Central memory CD4-positive, alpha-beta T cell (primary cell): ENCODE data around the gene RNF220.

Source experiments
- DNase-seq: peaks from one replicate; pipeline ENCODE4 v3.0.0; 2022

Gene RNF220

DNA sequence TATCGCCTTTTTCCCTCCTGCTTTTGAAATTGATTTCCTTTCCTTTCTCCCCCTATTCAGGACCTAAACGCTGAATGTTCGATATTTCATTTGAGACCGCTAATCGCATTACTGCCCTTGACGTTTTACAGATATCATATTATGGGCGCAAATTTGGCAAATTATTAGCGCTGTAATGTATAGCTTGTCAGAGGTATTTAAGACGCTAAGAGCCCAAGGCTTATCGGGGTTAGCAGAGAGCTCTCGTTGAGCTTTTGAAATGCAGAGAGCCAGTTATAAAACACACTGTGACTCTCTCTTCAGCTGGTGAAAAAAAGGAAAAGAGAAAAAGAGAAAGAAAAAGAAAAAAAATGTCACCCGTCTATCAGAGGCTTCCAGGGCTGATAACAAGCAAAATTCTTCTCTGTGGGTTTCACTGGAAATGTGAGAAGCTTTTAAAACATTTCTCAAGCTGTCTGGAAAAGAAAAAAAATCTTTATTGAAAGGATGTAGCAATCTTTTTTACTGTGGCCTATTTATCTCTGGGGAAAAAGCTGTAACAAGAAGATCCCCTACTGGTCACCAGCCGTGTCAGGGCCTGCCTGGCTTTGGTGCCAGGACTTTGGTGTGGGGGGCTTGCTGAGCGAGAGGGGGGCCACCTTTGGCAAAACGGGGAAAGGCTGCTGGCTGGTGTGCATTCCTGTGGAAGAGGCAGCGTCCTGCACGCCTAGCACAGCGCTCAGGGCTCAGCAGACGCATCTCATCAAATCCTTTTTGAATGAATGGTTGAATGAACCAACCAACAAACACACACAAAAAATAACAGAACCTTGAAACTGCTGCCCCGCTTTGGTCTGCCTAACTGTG lies 119.8 kb downstream of the RNF220 start:
- DNase-seq, result no peak

GRCh38 chr1:44526295-44527073 lies 121.4 kb downstream of the RNF220 start:
- no peak for DNase-seq

- DNase-seq, result no peak
These were observed 126.9 kb downstream of the RNF220 start for GRCh38 chr1:44531785-44532566.

DNA sequence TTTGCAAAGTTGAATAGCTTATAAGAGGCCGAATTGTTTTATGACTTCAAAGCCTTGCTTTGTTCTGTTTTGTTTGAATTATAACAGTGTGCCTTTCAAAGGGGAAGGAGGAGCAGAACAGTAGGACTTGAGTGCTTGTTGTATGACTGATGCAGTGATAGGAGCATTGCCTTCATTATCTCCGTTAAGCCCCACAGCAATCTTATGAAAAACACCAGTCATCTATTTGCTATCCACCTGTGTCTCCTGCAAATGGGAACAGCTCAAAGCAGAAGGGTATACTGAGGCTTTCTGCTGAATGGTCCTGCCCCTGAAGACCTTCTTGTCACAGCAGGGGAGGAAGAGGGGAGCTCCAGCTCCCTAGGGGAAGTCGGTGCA lies 127.5 kb downstream of the RNF220 start:
- DNase-seq, result no peak

GRCh38 chr1:44534771-44535170 lies 129.7 kb downstream of the RNF220 start:
- DNase-seq, result no peak

DNA sequence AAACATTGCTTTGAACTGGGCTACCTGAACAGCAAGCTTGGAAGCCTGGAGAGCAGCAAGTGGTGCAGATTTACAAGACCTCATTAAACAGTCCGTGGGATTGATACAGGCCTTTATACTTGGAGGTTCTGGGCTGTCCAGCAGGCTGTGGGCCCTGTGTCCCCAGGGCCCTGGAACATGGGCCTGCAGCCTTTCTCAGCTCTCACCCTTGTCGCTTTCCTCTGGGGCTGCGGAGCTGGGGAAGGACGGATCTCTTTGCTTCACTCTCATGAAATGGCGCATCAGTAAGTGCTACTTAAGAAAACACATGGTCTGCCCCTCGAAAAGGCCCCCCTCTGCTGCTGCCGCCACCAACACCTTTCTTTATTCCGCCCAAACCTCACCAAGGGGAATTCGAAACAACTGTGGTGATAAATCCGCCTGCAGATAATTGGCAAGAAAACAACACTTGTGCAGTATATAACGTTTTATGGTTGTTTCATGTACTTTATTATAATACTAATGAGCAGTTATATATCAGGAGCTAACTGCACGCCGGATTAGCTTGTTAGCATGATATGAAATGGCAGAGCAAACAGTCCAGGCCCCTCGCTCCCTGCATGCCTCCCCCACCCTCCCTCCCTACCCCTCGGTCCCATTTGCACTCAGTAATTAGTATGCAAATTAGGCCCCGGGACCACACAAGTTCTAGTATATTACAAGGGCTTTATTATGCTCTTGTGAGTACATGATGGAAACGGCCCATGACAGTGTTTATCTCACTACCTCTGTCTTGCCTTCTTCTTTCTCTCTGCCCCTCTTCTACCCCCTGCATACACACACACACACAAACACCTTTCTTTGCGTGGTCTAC lies 131.5 kb downstream of the RNF220 start:
- DNase-seq, result no peak

- no peak for DNase-seq
These were observed 132.5 kb downstream of the RNF220 start for GRCh38 chr1:44537538-44537937.

DNA sequence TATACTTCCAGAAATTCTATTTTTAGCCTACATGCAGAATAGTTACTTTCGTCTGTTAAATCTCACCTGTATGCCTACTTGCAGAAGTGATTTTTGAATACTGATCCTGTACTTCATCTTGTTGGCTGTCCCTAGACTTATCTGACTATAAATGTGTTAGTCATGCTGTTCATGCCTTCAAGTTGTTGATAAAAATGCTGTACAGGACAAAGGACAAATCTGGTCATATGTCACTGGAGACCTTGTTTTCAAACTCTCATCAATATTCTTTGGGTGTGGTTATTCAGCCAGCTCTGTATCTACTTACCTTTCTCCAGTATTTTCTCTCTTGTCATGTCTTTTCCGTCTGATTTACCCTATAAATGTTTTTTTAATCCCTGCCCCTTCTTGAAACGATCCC lies 132.9 kb downstream of the RNF220 start:
- no peak for DNase-seq

- no peak for DNase-seq
These were observed 135.1 kb downstream of the RNF220 start for GRCh38 chr1:44539991-44540730.

DNA sequence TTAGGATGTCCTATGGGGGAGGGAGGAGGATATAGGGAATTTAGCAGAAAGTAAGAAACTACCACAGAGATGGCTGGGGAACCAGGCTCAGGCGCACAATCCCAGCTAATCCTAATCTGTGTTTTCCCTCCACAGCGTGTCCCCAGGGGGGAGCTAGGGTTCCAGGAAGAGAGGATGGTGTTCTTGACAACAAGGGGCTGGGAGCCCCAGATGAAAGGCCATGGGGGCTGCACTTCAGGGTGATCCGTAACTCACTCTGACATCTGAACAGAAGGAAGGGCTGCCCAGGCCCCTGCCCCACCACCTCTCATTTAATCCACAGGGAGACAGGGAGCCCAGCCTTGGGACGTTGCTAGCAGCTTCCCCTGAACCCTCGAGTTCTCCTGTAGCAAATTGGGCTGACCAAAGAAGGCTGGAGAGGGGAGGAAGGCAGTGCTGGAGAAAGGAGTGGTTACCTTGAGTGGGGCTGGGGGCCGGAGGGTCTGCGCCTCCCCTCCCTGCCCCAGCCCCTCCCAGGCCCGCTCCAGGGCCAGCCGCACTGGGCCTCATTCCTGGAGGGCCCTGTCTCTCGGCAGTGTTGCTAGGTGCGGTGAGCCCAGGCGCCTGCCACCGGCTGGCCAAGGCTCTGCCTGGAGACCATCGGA lies 137.5 kb downstream of the RNF220 start:
- no peak for DNase-seq

GRCh38 chr1:44543064-44543744 lies 138.1 kb downstream of the RNF220 start:
- DNase-seq, result no peak

GRCh38 chr1:44543786-44544185 lies 138.7 kb downstream of the RNF220 start:
- DNase-seq, result no peak

GRCh38 chr1:44544960-44545359 lies 139.9 kb downstream of the RNF220 start:
- DNase-seq, result no peak

GRCh38 chr1:44545961-44546360 lies 140.9 kb downstream of the RNF220 start:
- DNase-seq, result no peak

DNA sequence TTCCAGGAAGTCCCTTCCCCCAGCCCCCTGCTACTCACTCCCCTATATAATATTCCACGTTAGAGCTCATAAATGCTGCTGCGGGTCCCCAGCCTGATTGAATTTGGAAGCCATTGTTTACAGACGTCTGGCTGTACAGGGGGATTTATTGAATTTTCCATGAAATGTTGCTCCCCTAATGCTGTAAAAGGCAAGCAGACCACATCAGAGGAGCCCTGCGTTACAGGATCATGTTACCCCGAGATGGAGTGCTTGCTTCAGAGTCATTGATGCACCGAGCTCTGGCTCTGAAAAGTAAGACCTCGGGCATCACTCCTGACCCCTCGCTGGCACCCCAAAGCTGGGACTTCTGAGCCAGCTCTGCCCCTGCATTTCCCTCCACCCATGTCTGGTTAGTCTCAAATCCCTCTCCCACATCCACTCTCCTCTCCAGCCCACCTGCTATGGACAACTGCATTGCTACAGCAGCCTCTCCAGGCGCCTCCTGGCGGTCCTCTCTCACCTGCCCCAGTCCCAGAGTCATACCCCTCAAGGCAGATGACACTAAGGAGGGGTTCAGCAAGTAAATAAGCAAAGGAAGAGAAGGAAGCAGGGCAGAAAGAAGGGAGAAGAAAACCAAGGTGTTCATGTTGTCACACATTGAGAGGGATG lies 141.5 kb downstream of the RNF220 start:
- DNase-seq, result no peak

DNA sequence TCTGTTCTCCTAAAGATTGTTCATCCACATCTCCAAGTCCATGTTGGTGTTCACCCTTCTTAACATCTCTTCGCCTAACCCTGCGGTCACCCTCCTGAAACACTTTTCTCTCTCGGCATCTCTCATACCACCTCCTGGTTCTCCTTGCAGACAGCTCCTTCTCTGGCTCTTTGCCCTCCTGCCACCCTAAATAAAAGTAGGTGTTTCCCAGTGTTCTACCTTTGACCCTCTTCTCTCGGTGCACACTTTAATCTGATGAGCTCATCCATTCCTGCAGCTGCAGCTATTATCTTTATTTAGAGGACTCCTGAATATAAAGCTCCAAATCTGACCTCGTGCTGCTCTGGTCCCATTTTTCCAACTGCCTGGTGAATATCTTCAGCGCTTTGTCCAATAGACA lies 142.3 kb downstream of the RNF220 start:
- no peak for DNase-seq

- no peak for DNase-seq
These were observed 142.8 kb downstream of the RNF220 start for GRCh38 chr1:44547837-44548236.

DNA sequence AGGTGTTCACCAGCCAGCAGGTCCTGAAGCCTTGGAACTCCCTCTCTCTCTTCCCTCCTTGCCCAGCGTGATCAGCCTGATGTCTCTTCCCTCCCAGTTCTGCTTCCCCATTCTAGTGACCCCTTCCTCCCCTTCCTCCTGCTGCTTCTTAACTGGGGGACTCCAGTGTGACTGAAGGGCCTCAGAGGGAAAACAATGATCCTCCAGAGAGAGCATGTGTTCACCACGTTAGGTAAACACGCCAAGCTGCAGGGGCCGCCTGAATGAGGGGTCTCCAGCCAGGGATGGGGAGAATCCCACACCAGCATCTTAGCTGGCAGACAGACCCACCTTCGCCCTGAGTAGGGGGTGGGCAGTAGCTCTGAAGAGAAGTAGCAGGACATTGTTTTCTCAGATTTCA lies 144.5 kb downstream of the RNF220 start:
- DNase-seq, result no peak

- no peak for DNase-seq
These were observed 148.2 kb downstream of the RNF220 start for GRCh38 chr1:44553127-44553758.
